K562 (cell line): Measurements from ENCODE around the gene JADE2. TPM values are rescaled to one million over a fixed set of nuclear protein-coding genes. Genes with fewer than 3 reads are reported as not detected.

Experiments used
- C11orf30 ChIP-seq: fragments of 450-650 bp; IDR thresholded peaks from 2 replicates; pipeline ENCODE4 v1.6.1; 2016; ENCODE audit warnings: low read depth, mild to moderate bottlenecking
- CC2D1A ChIP-seq: fragments of 450-650 bp; IDR thresholded peaks from 2 replicates; pipeline ENCODE4 v1.6.1; 2017; ENCODE audit warnings: mild to moderate bottlenecking
- MAFK ChIP-seq: IDR thresholded peaks from 2 replicates; pipeline ENCODE4 v1.6.1; 2011; ENCODE audit warnings: low read length, improper control_type of control experiment
- NONO ChIP-seq, 2 experiments: fragments of 200-400 bp in 1 of 2; fragments of 450-650 bp in 1 of 2; formaldehyde crosslinking in 1 of 2; IDR thresholded peaks; 2 replicates each; pipeline ENCODE4 v1.6.1; 2017; ENCODE audit warnings: low read depth in 2 of 2, mild to moderate bottlenecking in 2 of 2, moderate library complexity in 2 of 2, low read length in 1 of 2
- POLR2G ChIP-seq: fragments of 200-400 bp; formaldehyde crosslinking; IDR thresholded peaks from 2 replicates; pipeline ENCODE4 v1.6.1; 2017; ENCODE audit warnings: low read depth, mild to moderate bottlenecking, antibody characterized with exemption, low read length, moderate library complexity
- RAD21 ChIP-seq, 2 experiments: fragments of 250-450 bp in 1 of 2; fragments of 450-650 bp in 1 of 2; sonication (Bioruptor Pico) in 1 of 2; formaldehyde crosslinking in 1 of 2; IDR thresholded peaks in 1 of 2; conservative IDR thresholded peaks in 1 of 2; 2 replicates each; pipeline versions ENCODE4 v1.4.0 to v1.8.0; 2020 to 2022; ENCODE audit warnings: mild to moderate bottlenecking in 2 of 2, moderate library complexity in 1 of 2
- SAP30 ChIP-seq: fragments of 200-600 bp; sonication (generic); IDR thresholded peaks from 2 replicates; pipeline ENCODE4 v1.6.1; 2012; ENCODE audit warnings: borderline replicate concordance, low read depth, mild to moderate bottlenecking, moderate library complexity, low read length, control low read depth, inconsistent platforms; ENCODE audit not compliant: insufficient read depth, poor library complexity, severe bottlenecking
- SP2 ChIP-seq: IDR thresholded peaks from 2 replicates; pipeline ENCODE4 v1.6.1; 2011; ENCODE audit warnings: mild to moderate bottlenecking, low read depth, low read length, moderate library complexity; ENCODE audit not compliant: poor library complexity, severe bottlenecking; ENCODE audit errors: extremely low read depth
- SRSF3 ChIP-seq: fragments of 200-400 bp; formaldehyde crosslinking; IDR thresholded peaks from 2 replicates; pipeline ENCODE4 v1.6.1; 2016; ENCODE audit warnings: mild to moderate bottlenecking, low read length, moderate library complexity; ENCODE audit not compliant: insufficient read depth
- YY1 ChIP-seq, 3 experiments: IDR thresholded peaks; 2 replicates each; pipeline ENCODE4 v1.6.1; 2011; ENCODE audit warnings: low read length in 2 of 3, mild to moderate bottlenecking in 2 of 3, moderate library complexity in 2 of 3, borderline replicate concordance in 1 of 3, control low read depth in 1 of 3, low read depth in 1 of 3; ENCODE audit not compliant: insufficient read depth in 3 of 3, insufficient replicate concordance in 2 of 3, control insufficient read depth in 1 of 3, insufficient read length in 1 of 3; ENCODE audit errors: extremely low read depth in 1 of 3
- ZC3H8 ChIP-seq: fragments of 450-650 bp; IDR thresholded peaks from 2 replicates; pipeline ENCODE4 v1.6.1; 2017
- ZNF217 ChIP-seq: sonication (generic); formaldehyde crosslinking; IDR thresholded peaks from 2 replicates; pipeline ENCODE4 v1.8.0; 2022; ENCODE audit warnings: mild to moderate bottlenecking, missing genetic modification reagents
- ZNF785 ChIP-seq: fragments of 250-450 bp; sonication (Bioruptor Pico); IDR thresholded peaks from 2 replicates; pipeline ENCODE4 v1.4.0; 2020; ENCODE audit warnings: mild to moderate bottlenecking
- polyA plus RNA-seq, 8 experiments: library from polyadenylated mRNA; depleted of rRNA in 4 of 8; stranded (reverse) in 5 of 8; unstranded in 3 of 8; fragments of >200 nt; fragmentation: Nextera tagmentation in 2 of 8; fragmentation: Illumina TruSeq in 1 of 8; extraction: Ambion mirVana in 2 of 8; extraction: Trizol in 1 of 8; gene quantifications; 2 replicates each; pipeline versions ENCODE4 v1.2.1 to v1.2.3, GENCODE V29; 2011 to 2014; ENCODE audit warnings: inconsistent platforms in 1 of 8, missing spikeins in 1 of 8
- total RNA-seq, 7 experiments: library from RNA; depleted of rRNA in 6 of 7; stranded (reverse); fragments of >200 nt in 6 of 7; fragmentation: Illumina TruSeq in 2 of 7; extraction: Trizol in 2 of 7; gene quantifications; 2 replicates each; pipeline versions ENCODE4 v1.2.1 to v1.2.3, GENCODE V29; 2011 to 2021; ENCODE audit warnings: low replicate concordance in 1 of 7
- TF ChIP-seq, protein P1 (sequence below): fragments of 450-650 bp; IDR thresholded peaks from 2 replicates; pipeline ENCODE4 v1.6.1; 2016; ENCODE audit warnings: low read depth
- TF ChIP-seq, protein P2 (sequence below): fragments of 250-450 bp; sonication (Bioruptor Pico); IDR thresholded peaks from 2 replicates; pipeline ENCODE4 v1.5.0; 2020; ENCODE audit warnings: mild to moderate bottlenecking, borderline replicate concordance

The JADE2 gene
- total and polyA plus RNA-seq, 9 of the 15 experiments (the other 6 are each of a cell fraction or from before 2014, with no cell fraction given): 0.50 to 23.3 (median 9.1) TPM

DNA sequence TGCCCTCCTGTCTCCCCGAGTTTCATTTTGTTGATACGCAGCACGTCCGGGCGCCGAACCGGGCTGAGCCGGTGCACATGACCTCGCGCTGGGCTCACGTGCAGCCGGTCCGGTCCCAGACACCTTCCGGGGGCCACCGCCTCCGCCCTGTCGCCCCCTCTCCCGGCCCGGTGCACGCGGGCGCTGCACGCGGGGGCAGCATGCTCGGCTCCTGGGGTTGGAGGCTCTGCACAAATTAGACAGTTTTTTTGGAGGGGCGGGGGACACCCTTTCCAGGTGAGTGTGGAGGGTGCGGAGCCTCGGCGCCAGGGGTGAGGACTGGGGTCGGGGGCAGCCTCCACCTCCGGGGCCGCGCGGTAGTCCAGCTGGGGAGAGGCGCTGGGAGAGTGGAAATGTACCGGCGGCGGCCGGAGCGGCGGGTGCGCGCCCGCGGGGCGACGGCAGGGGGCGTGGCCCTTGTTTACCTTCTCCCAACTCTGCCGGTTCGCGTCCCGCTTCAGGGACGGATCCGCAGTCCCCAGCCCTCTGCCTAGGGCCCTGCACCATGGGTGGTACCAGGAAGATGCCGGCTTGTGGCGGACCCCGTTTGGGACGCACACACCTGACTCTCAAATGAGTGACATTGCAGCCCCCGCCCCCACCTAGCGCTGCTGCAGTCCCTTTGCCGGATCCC, 1.1 kb downstream of the JADE2 start (continued):
- TF ChIP-seq, protein P1, sequence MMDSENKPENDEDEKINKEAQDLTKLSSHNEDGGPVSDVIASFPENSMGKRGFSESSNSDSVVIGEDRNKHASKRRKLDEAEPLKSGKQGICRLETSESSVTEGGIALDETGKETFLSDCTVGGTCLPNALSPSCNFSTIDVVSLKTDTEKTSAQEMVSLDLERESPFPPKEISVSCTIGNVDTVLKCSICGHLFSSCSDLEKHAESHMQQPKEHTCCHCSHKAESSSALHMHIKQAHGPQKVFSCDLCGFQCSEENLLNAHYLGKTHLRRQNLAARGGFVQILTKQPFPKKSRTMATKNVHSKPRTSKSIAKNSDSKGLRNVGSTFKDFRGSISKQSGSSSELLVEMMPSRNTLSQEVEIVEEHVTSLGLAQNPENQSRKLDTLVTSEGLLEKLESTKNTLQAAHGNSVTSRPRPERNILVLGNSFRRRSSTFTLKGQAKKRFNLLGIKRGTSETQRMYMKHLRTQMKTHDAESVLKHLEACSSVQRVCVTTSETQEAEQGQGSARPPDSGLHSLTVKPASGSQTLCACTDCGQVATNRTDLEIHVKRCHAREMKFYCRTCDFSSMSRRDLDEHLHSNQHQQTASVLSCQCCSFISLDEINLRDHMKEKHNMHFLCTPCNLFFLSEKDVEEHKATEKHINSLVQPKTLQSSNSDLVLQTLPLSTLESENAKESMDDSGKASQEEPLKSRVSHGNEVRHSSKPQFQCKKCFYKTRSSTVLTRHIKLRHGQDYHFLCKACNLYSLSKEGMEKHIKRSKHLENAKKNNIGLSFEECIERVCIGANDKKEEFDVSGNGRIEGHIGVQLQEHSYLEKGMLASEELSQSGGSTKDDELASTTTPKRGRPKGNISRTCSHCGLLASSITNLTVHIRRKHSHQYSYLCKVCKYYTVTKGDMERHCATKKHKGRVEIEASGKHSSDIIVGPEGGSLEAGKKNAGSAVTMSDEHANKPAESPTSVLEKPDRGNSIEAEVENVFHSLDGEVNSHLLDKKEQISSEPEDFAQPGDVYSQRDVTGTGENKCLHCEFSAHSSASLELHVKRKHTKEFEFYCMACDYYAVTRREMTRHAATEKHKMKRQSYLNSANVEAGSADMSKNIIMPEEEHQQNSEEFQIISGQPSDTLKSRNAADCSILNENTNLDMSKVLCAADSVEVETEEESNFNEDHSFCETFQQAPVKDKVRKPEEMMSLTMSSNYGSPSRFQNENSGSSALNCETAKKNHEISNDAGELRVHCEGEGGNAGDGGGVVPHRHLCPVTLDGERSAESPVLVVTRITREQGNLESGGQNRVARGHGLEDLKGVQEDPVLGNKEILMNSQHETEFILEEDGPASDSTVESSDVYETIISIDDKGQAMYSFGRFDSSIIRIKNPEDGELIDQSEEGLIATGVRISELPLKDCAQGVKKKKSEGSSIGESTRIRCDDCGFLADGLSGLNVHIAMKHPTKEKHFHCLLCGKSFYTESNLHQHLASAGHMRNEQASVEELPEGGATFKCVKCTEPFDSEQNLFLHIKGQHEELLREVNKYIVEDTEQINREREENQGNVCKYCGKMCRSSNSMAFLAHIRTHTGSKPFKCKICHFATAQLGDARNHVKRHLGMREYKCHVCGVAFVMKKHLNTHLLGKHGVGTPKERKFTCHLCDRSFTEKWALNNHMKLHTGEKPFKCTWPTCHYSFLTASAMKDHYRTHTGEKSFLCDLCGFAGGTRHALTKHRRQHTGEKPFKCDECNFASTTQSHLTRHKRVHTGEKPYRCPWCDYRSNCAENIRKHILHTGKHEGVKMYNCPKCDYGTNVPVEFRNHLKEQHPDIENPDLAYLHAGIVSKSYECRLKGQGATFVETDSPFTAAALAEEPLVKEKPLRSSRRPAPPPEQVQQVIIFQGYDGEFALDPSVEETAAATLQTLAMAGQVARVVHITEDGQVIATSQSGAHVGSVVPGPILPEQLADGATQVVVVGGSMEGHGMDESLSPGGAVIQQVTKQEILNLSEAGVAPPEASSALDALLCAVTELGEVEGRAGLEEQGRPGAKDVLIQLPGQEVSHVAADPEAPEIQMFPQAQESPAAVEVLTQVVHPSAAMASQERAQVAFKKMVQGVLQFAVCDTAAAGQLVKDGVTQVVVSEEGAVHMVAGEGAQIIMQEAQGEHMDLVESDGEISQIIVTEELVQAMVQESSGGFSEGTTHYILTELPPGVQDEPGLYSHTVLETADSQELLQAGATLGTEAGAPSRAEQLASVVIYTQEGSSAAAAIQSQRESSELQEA: no peak
- TF ChIP-seq ZNF217 (CRISPR knock-in tag) (no peak), SP2 (no peak), NONO (IDR thresholded peaks at IDR 0.05; ENCODE audit: low read depth in 2 of 2, low read length in 1 of 2) (no peak), CC2D1A (no peak), SRSF3 (no peak), RAD21 (CRISPR knock-in tag; conservative IDR thresholded peaks at IDR 0.05 in 1 of 2, IDR thresholded peaks at IDR 0.05 in 1 of 2) (peak in 1 of 2 experiments; percentile 10; a peak in 1 of 4 replicates), SAP30 (peak; percentile 86), ZC3H8 (no peak), YY1 (IDR thresholded peaks at IDR 0.05; ENCODE audit: borderline replicate concordance in 1 of 3, control insufficient read depth in 1 of 3, extremely low read depth in 1 of 3, insufficient read depth in 3 of 3, insufficient read length in 1 of 3, insufficient replicate concordance in 2 of 3, low read depth in 1 of 3, low read length in 2 of 3) (no peak), MAFK (no peak), C11orf30 (no peak), POLR2G (peak; percentile 74), ZNF785 (CRISPR knock-in tag) (no peak)
- TF ChIP-seq, protein P2, sequence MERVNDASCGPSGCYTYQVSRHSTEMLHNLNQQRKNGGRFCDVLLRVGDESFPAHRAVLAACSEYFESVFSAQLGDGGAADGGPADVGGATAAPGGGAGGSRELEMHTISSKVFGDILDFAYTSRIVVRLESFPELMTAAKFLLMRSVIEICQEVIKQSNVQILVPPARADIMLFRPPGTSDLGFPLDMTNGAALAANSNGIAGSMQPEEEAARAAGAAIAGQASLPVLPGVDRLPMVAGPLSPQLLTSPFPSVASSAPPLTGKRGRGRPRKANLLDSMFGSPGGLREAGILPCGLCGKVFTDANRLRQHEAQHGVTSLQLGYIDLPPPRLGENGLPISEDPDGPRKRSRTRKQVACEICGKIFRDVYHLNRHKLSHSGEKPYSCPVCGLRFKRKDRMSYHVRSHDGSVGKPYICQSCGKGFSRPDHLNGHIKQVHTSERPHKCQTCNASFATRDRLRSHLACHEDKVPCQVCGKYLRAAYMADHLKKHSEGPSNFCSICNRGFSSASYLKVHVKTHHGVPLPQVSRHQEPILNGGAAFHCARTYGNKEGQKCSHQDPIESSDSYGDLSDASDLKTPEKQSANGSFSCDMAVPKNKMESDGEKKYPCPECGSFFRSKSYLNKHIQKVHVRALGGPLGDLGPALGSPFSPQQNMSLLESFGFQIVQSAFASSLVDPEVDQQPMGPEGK (CRISPR knock-in tag): no peak
